Measurements from ENCODE around the gene PLA2G4B. TPM values are rescaled to one million over a fixed set of nuclear protein-coding genes. Genes with fewer than 3 reads are reported as not detected.

PLA2G4B gene
- total RNA-seq, 1 experiment from 2014 or later: not detected

DNA sequence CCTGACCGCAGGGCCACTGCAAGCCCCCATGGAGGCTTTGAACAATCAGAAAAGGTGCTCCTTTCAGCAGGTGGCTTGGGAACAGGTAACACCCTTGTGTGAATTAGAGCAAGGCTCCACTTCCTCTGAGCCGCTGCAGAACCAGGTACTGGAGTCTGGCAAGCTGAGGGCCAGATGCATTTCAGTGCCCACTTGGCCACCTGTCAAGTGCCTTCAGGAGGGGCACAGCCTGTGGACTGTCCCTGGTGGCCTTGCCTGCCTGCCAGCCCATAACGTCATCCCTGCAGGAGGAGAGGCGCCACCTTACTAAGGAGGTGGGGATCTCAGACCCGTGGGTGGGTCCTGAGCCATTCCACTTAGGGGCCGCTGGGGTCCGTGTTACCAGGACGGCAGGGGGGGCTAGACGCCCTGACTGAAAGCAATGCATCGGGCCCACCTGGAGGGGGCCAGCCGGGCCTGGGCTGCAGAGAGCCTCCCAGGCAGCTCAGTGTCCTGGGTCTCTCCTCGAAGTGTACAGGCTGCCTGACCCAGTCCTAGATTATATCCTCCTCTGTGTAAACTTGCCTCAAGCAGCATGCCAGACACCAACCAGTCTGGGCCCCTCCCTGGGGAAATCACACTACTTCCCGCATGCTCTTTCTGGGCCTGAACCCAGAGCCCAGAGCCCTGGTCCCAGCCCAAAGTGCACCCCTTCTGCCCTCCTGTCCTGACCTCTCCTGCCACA is 39.1 kb downstream of the PLA2G4B start:
- no peak for DNase-seq (ENCODE audit: low read depth)
- in situ Hi-C loops (cut with HindIII; ENCODE audit: low pct_unique_long_range_greater_than_20kb, low sequenced_read_pairs): no loop called here

DNA sequence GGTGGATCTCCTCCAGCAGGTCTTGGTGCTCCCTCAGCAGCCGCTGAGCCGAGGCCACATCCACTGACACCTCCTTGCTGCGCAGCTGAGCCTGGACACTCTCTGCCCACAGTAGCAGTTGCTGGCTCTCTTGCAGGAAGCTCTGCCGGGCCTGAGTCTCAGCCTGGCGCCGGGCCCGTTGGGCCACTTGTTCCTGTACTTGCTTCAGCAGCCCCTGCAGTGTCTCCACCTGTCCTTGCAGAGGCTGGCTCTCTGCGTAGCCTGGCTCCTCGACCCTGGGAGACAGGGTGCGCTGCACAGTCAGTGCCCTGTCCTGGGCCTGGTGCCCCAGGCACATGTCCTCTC is 39.7 kb downstream of the PLA2G4B start:
- DNase-seq (ENCODE audit: low read depth): no peak
- in situ Hi-C loops (cut with HindIII; ENCODE audit: low pct_unique_long_range_greater_than_20kb, low sequenced_read_pairs): no loop called here

DNA sequence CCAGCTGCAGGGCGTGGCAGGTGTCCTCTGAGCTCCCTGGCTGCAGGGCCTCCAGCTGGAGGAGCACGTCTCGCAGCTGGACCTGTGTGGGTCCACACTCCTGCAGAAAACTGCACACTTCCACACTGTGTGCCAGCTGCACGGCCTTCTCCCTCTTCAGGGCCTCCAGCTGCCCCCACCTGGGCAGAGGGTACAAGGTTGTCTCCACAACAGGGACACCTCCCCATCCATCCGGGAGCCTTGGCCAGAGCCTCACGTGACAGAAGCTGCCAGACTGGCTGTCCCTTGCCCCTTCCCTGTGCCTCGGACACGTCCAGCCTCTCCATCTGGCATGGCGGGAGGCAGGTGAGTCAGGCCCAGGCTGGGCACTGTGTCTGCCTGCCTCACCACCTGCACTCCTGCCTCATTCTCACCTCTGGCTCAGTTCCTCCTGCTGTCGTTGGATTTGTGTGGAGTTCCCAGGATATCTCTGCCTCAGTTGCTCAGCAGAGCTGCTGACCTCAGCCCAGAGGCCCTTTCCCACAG is 40.7 kb downstream of the PLA2G4B start:
- in situ Hi-C loops (cut with HindIII; ENCODE audit: low pct_unique_long_range_greater_than_20kb, low sequenced_read_pairs): no loop called here
- no peak for DNase-seq (ENCODE audit: low read depth)

DNA sequence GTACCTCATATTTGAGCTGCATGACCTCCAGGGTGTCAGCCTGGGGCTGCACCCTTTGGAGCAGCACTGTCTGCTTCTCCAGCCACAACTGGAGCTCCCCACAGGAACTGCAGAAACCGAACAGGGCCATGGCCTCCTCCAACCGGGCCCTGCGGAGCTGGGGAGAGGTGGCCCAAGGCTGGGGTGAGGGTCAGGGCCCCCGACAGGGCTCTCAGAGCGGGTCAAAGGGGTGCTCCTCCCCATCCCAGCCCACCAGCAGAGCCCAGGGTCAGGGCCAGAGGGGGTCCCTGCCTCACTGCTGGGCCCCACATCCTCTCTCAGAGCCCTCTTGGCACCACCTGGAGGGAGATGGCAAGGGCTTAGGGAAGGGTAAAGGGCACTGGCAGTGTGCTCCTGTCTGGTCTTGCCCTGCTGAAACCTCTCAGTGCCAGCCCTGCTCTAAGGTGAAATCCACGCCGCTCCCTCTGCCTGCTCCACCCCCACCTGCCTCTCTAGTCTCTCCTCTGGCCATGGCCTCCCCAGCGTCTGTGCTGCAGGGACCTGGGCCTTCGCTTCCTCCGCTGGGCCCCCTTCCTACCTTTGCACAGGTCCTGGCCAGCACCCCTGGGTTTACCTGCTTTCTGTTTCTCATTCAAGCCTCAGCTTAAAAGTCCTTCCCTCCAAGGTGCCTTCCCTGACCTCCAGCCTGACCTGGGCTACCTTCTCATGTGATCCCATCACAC is 41.7 kb downstream of the PLA2G4B start:
- in situ Hi-C loops (cut with HindIII; ENCODE audit: low pct_unique_long_range_greater_than_20kb, low sequenced_read_pairs): no loop called here
- no peak for DNase-seq (ENCODE audit: low read depth)

DNA sequence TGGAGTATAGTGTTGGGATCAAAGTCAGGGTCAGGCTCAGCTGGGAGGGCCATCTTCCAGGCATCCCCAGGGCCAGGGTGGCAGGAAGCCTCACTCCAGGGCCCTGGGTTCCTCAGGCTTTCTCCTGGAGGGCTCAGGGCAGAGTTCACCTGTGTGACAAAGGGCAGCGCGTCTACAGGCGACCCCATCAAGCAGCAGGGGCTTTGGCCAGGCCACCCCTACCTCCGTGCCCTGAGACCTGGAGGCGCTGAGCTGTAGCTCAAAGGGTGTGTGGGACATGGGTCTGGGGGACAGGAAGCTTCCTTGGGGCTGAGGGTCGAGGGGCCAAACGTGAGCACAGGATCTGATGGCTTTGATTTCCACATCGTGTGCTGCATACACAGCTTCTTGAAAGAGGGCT is 42.4 kb downstream of the PLA2G4B start:
- in situ Hi-C loops (cut with HindIII; ENCODE audit: low pct_unique_long_range_greater_than_20kb, low sequenced_read_pairs): no loop called here
- DNase-seq (ENCODE audit: low read depth): no peak

DNA sequence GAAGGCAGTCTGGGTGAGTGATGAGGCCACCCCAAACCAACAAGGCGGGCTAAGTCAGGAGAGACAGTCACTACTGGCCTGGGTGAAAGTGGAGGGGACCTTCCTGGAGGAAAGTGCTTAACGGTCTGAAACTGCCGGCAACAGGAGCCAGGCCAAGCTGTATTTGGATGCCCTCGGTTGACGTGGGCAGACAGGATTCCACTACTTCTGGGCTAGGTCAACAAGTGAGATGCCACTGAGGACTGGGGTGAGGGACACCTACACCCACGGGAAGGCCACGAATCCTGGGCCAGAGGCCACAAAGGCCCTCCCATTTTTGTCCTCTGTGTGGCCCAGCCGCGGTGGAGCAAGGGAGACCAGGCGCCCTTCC is 42.9 kb downstream of the PLA2G4B start:
- DNase-seq (ENCODE audit: low read depth): no peak
- in situ Hi-C loops (cut with HindIII; ENCODE audit: low pct_unique_long_range_greater_than_20kb, low sequenced_read_pairs): no loop called here

DNA sequence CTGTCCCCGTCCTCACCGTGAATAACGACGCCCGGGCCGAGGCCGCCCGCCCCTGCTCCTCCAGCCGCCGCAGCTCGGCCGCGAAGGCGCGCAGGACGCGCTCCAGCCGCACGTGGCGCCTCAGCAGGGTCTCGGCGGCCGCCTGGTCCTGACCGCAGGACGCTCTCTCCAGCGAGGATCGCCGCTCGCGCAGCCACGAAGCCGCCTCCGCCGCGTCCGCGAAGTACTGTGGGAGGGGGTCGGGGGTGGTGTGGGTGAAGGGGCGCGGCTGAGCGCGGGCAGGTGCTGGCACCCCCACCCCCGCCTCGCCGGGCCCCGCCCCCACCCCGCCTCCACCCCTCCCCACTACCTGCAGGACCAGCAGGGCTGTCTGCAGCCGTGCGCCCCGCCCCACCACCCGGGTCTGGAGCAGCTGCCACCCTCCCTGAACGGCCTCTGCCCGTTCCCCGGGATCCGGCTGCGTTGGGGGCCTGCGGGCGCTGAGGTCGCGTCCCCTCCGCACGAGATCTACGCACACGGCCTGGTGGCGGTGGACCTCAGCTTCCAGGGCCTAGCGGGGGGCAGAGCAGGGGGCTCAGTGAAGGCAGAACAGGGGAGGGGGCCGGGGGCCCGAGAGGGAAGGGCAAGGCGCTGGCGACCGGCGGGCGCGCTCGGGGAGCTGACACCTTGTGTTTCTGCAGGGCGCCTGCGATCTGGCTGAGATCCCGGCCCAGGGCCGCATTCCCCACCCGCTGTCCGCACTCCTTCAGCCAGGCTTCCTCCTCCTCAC is 43.5 kb downstream of the PLA2G4B start:
- in situ Hi-C loops (cut with HindIII; ENCODE audit: low pct_unique_long_range_greater_than_20kb, low sequenced_read_pairs): no loop called here
- no peak for DNase-seq (ENCODE audit: low read depth)

DNA sequence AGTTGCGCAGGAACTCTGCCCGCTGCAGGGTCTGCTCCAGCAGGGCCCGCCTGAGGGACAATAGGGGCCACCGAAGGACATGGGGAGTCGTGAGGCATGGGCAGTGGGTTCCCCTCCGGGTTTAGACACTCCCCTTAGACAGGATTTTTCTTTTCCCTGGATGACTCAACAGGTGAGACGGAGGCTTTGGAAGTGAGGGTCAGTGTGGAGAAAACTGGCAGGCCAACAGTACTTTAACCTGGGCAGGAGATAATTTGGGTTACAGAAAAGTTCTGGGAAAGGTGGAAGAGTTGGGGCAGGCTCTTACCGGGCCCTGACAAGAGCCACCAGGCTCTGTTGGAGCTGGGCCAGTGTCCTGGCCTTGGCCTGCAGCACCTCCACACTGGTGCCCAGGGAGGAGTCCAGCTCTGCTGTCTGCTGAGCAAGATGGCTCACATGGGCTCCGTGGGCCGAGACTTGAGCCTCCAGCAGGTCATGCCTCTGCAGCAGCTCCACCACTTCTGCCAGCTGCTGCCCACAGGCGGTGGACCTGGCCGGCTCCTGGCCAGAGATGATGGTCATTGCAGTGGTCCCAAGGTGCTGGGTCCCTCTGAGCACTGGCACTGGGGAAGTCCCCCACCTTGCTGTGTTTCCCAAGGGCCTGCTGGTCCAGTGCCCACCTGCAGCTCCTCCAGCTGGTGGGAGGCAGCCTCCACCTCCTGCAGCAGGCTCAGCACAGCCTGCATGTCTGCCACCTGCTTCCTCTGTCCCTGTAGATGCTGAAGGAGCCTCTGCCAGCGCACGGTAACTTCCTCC is 44.2 kb downstream of the PLA2G4B start:
- in situ Hi-C loops (cut with HindIII; ENCODE audit: low pct_unique_long_range_greater_than_20kb, low sequenced_read_pairs): no loop called here
- no peak for DNase-seq (ENCODE audit: low read depth)

DNA sequence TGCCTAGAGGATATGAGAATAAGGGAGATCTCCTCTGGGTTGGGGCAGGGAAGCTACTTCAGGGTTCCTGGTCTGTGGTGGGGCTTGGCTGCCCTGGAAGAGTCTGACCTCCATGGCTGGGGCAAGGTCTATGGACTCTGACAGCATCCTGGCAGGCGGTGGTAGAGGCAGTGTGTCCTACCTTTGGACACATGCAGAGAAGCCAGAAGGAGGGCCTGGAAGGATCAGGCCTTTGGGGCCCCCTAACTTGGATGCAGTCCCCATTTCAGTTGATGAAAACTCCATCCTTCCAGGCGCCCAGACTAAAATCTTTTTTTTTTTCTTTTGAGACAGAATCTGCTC is 44.8 kb downstream of the PLA2G4B start:
- in situ Hi-C loops (cut with HindIII; ENCODE audit: low pct_unique_long_range_greater_than_20kb, low sequenced_read_pairs): no loop called here
- no peak for DNase-seq (ENCODE audit: low read depth)

DNA sequence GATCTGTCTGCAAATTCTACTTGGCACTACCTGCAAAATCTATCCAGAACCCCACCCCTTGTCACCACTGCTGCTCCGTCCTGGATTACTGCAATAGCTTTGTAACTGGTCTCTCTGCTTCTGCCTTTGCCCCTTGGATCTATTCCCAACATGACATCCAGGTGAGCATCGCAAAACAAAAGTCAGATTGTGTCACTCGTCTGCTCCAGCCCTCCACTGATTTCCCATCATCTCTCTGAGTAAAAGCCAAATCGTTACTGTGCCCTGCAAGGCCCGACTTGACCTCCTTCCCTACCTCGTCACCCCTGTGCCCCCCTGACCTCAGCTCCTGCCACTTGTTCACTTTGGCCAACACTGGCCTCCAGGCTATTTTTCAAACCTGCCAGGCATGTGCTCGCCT is 45.8 kb downstream of the PLA2G4B start:
- in situ Hi-C loops (cut with HindIII; ENCODE audit: low pct_unique_long_range_greater_than_20kb, low sequenced_read_pairs): no loop called here

DNA sequence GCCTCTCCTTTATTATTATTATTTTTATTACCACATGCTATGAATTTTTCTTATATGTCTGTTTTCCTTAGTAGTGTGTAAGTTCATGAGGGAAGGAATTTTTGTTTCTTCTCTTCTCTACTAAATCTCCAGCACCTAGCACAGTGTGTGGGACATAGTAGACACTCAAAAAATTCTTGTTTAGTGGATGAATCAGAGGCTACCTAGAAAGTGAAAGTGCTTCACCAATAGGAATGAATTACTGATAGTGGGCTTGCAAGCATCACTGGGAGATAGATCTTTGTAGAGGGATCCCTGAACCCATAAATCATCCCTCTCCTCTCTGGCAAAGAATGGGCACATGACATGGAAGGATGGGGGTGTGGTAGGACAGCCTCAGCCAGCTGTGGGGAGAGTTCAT is 46.7 kb downstream of the PLA2G4B start:
- in situ Hi-C loops (cut with HindIII; ENCODE audit: low pct_unique_long_range_greater_than_20kb, low sequenced_read_pairs): no loop called here
- no peak for DNase-seq (ENCODE audit: low read depth)

More for the DNA sequence above, 45.8 kb downstream of the PLA2G4B start:
- DNase-seq (ENCODE audit: low read depth): no peak

DNA sequence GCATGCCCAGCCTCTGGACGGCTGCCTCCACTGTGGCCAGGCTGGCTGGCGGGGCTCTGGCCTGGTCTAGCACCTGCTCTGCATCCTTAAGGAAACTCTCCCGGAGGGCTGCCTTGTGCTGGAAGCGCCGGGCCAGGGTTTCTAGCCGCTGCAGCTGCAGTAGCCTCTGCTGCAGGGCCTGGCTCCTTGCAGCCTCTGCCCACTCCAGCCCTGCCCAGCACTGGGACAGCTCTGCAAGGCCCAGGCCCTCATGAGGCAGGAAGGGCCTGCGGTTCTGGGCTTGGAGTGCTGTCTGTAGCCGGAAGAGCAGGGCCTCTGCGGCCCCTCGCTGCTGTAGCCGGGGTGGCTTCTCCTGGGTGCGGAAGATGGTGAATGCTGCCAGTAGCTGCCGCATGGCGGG is 47.2 kb downstream of the PLA2G4B start:
- no peak for DNase-seq (ENCODE audit: low read depth)
- in situ Hi-C loops (cut with HindIII; ENCODE audit: low pct_unique_long_range_greater_than_20kb, low sequenced_read_pairs): no loop called here

DNA sequence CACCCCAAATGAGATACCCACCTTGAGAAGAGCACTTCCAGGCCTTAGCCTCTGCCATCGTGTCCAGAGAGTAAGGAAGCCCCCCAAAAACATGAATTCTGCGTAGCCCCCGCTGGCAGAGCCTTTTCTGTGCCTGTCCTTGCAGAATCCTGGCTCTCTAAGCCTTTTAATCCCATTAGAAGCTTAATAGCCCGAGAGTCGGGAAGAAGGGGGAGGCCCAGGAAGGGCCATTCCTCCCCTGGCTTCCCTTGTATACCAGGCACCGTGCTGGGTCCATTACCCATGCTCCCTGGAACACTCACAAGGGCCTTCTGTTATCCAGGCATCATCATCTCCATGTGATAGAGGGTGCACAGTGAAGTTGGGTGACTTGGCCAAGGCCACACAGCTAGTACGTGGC is 48.1 kb downstream of the PLA2G4B start:
- in situ Hi-C loops (cut with HindIII; ENCODE audit: low pct_unique_long_range_greater_than_20kb, low sequenced_read_pairs): no loop called here
- DNase-seq (ENCODE audit: low read depth): no peak

DNA sequence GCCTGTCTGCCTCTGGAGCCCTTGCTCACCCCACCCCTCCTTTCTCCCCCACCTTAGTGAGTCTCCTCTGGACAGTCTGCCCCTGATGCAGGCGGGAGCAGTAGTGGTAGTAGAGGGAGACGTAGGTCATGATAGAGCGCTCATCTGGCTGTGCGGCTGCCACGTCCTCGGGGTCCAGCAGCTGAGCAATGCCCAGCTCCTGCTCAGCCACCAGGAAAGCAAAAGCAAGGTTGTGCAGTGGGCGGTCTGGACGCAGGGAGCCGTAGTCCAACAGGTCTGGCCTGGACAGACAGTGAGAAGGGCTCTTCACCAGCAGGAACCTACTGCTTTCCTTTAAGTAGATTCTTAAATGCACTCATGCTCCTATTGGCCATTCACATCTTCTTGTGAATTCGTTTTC is 48.5 kb downstream of the PLA2G4B start:
- DNase-seq (ENCODE audit: low read depth): no peak
- in situ Hi-C loops (cut with HindIII; ENCODE audit: low pct_unique_long_range_greater_than_20kb, low sequenced_read_pairs): no loop called here

DNA sequence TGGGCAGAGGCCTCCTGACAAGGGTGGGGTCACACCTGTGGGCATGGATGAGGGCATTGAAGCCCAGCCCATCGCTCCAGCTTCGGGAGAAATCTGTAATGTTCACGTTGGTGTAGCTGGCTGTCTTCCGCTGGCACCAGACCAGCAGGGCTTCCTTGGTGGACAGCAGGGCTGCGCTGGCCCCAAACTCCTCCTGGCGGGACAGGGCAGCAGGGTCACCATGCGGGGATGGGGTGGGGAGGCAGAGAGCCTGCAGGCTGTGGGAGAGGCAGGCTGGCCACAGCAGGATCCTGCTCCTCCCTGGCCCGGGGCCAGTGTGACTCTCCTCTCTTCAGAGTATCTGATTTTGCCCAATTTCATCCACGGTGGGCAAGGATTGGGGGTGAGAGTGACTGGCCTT is 49.2 kb downstream of the PLA2G4B start:
- in situ Hi-C loops (cut with HindIII; ENCODE audit: low pct_unique_long_range_greater_than_20kb, low sequenced_read_pairs): no loop called here
- no peak for DNase-seq (ENCODE audit: low read depth)

DNA sequence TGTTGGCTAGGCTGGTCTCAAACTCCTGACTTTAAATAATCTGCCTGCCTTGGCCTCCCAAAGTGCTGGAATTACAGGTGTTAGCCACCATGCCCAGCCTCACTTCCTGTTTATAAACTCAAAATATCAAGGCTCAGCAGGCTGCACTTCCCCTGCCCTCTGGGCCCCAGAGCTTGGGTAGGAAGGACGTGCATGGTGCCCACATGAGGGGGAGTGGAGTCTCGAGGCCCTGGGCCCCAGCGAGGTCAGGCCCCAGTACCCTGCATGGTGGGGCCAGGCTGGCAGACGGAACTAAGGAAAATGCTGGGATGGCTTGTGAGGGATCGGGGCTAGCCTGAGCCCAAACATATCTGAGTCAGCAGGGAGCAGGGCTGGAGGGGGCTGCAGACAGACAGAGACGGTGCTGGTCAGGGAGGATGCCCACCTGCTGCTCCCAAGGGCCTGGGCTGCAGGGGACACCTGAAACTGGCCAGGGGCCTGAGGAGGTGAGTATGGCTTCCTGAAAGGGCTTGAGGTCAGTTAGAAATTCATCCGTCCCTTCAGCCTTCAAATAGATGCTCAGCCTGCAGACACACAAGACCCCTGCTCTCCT is 50.1 kb downstream of the PLA2G4B start:
- DNase-seq (ENCODE audit: low read depth): no peak
- in situ Hi-C loops (cut with HindIII; ENCODE audit: low pct_unique_long_range_greater_than_20kb, low sequenced_read_pairs): no loop called here

DNA sequence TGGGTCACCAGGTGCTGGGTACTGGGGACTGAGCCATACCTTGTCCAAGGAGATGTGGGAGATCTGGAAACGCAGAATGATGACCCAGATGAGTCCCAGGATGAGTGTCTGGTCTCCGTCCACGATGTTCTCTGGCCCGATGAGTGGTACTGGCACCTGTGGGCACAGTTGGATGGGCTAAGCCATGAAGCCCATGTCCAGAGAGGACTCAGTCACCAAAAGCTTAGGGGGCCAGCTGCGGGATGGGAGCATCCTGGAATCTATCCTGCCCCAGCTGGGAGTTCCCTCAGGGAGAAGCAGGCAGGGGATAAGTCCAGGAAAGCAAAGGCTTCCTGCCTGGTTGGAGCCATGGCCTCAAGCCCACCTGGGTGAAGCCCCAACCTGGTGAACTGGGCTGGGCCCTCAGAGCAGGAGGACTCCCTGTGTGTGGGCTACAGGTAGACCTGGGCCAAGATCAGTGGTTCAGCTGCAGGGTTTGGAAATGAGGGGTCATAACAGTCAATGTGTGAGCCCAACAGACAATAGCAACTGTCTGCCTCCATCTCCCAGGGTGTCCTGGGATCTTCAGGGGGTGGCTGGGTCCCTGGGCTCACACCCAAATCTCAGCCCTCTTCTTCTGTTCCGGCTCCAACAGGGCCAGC is 51.5 kb downstream of the PLA2G4B start:
- no peak for DNase-seq (ENCODE audit: low read depth)
- in situ Hi-C loops (cut with HindIII; ENCODE audit: low pct_unique_long_range_greater_than_20kb, low sequenced_read_pairs): no loop called here

DNA sequence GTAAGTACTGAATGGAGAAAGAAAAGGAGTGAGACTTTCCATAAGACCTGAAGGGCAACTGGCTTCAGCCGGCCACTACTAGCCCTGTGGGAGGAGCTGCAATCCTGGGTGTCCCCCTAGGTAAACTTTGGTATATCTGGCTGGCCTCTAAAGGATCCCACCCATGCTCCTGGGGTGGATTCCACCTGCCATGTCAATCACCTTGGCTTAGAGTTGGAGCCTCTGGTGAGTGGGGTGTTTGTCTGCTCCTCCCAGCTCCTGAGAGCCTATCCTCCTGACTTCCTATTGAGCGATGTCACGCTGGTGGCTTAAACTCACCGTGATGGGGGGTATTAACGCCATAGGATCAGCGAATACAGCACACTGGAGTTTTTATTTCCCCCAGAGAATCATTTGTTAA is 52.6 kb downstream of the PLA2G4B start:
- DNase-seq (ENCODE audit: low read depth): no peak
- in situ Hi-C loops (cut with HindIII; ENCODE audit: low pct_unique_long_range_greater_than_20kb, low sequenced_read_pairs): no loop called here

All from Caki2 (cell line).